Skeletal muscle satellite cell (primary cell): ENCODE measurements around the gene TACC2.
A peak's percentile ranks its signal among the peaks of the same experiment; 100 is the strongest.

Experiments used
- H3K27me3 ChIP-seq: 2 replicates; pipeline ENCODE4 v1.7.0; 2013; ENCODE audit warnings: low read length; ENCODE audit not compliant: control insufficient read depth, insufficient read depth
- H3K36me3 ChIP-seq: 2 replicates; pipeline ENCODE4 v1.7.0; 2013; ENCODE audit warnings: mild to moderate bottlenecking, control low read depth, low read length; ENCODE audit not compliant: insufficient read depth
- H3K4me1 ChIP-seq: 2 replicates; pipeline ENCODE4 v1.7.0; 2013; ENCODE audit warnings: low read length; ENCODE audit not compliant: control insufficient read depth, insufficient read depth
- H3K4me2 ChIP-seq: 2 replicates; pipeline ENCODE4 v1.7.0; 2013; ENCODE audit warnings: mild to moderate bottlenecking, low read length
- H3K4me3 ChIP-seq: 2 replicates; pipeline ENCODE4 v1.7.0; 2013; ENCODE audit warnings: low read length
- H3K9ac ChIP-seq: 2 replicates; pipeline ENCODE4 v1.7.0; 2013; ENCODE audit warnings: mild to moderate bottlenecking, low read depth, low read length, moderate library complexity
- H3K9me3 ChIP-seq: replicated peaks from 2 replicates; pipeline ENCODE4 v1.7.0; 2013; ENCODE audit warnings: mild to moderate bottlenecking, control low read depth, low read length

The TACC2 gene

GRCh38 chr10:122171302-122172075 is 182.5 kb downstream of the TACC2 start:
- Histone ChIP-seq H3K27me3 (no peaks in the 10 kb centered on the region), H3K9ac (no peak overlapping the region)

GRCh38 chr10:122172361-122173008 is 183.5 kb downstream of the TACC2 start:
- no peak overlapping the region for H3K4me3 ChIP-seq
- H3K4me1 ChIP-seq: peaks cover 8% of the 10 kb centered on the region
- no peak overlapping the region for H3K9ac ChIP-seq
- H3K4me2 ChIP-seq: no peak overlapping the region
- H3K36me3 ChIP-seq: no peaks in the 10 kb centered on the region
- no peaks in the 10 kb centered on the region for H3K27me3 ChIP-seq
- no peaks in the 10 kb centered on the region for H3K9me3 ChIP-seq

More at GRCh38 chr10:122171302-122172075, 182.5 kb downstream of the TACC2 start:
- H3K9me3 ChIP-seq: no peaks in the 10 kb centered on the region
- no peaks in the 10 kb centered on the region for H3K36me3 ChIP-seq
- peaks cover 5% of the 10 kb centered on the region for H3K4me1 ChIP-seq
- no peak overlapping the region for H3K4me3 ChIP-seq
- H3K4me2 ChIP-seq: no peak overlapping the region

GRCh38 chr10:122173337-122173736 is 184.4 kb downstream of the TACC2 start:
- Histone ChIP-seq H3K4me2 (no peak overlapping the region), H3K9me3 (no peaks in the 10 kb centered on the region), H3K4me3 (no peak overlapping the region), H3K27me3 (no peaks in the 10 kb centered on the region), H3K4me1 (peaks cover 8% of the 10 kb centered on the region), H3K36me3 (no peaks in the 10 kb centered on the region), H3K9ac (no peak overlapping the region)

GRCh38 chr10:122173766-122174435 is 184.9 kb downstream of the TACC2 start:
- Histone ChIP-seq H3K9me3 (no peaks in the 10 kb centered on the region), H3K4me2 (no peak overlapping the region), H3K36me3 (no peaks in the 10 kb centered on the region), H3K4me1 (peaks cover 8% of the 10 kb centered on the region), H3K4me3 (no peak overlapping the region), H3K9ac (no peak overlapping the region), H3K27me3 (no peaks in the 10 kb centered on the region)

- no peak overlapping the region for H3K9ac ChIP-seq
- H3K4me1 ChIP-seq: peaks cover 19% of the 10 kb centered on the region
- H3K36me3 ChIP-seq: no peaks in the 10 kb centered on the region
- H3K9me3 ChIP-seq: no peaks in the 10 kb centered on the region
- H3K4me3 ChIP-seq: no peak overlapping the region
- no peak overlapping the region for H3K4me2 ChIP-seq
- H3K27me3 ChIP-seq: no peaks in the 10 kb centered on the region
Observed at GRCh38 chr10:122176232-122177213, 187.6 kb downstream of the TACC2 start.

- Histone ChIP-seq H3K27me3 (no peaks in the 10 kb centered on the region), H3K9ac (no peak overlapping the region), H3K9me3 (no peaks in the 10 kb centered on the region), H3K4me3 (no peak overlapping the region), H3K36me3 (no peaks in the 10 kb centered on the region), H3K4me2 (no peak overlapping the region), H3K4me1 (peaks cover 40% of the 10 kb centered on the region)
Observed at GRCh38 chr10:122178655-122179054, 189.7 kb downstream of the TACC2 start.

GRCh38 chr10:122181041-122181732 is 192.2 kb downstream of the TACC2 start:
- peaks cover 42% of the 10 kb centered on the region for H3K4me1 ChIP-seq
- H3K4me3 ChIP-seq: no peak overlapping the region
- H3K9ac ChIP-seq: peak overlapping the region; percentile 0
- H3K27me3 ChIP-seq: no peaks in the 10 kb centered on the region
- H3K9me3 ChIP-seq: no peaks in the 10 kb centered on the region
- no peaks in the 10 kb centered on the region for H3K36me3 ChIP-seq
- H3K4me2 ChIP-seq: peak overlapping the region; percentile 1

GRCh38 chr10:122181876-122182275 is 192.9 kb downstream of the TACC2 start:
- no peaks in the 10 kb centered on the region for H3K36me3 ChIP-seq
- no peak overlapping the region for H3K4me2 ChIP-seq
- no peaks in the 10 kb centered on the region for H3K9me3 ChIP-seq
- H3K27me3 ChIP-seq: no peaks in the 10 kb centered on the region
- H3K9ac ChIP-seq: no peak overlapping the region
- peaks cover 38% of the 10 kb centered on the region for H3K4me1 ChIP-seq
- H3K4me3 ChIP-seq: no peak overlapping the region

GRCh38 chr10:122182308-122182707 is 193.3 kb downstream of the TACC2 start:
- H3K27me3 ChIP-seq: no peaks in the 10 kb centered on the region
- no peaks in the 10 kb centered on the region for H3K36me3 ChIP-seq
- no peak overlapping the region for H3K9ac ChIP-seq
- H3K4me2 ChIP-seq: no peak overlapping the region
- H3K4me3 ChIP-seq: no peak overlapping the region
- peaks cover 40% of the 10 kb centered on the region for H3K4me1 ChIP-seq
- H3K9me3 ChIP-seq: no peaks in the 10 kb centered on the region

GRCh38 chr10:122184254-122184653 is 195.3 kb downstream of the TACC2 start:
- peaks cover 40% of the 10 kb centered on the region for H3K4me1 ChIP-seq
- no peaks in the 10 kb centered on the region for H3K27me3 ChIP-seq
- H3K9me3 ChIP-seq: no peaks in the 10 kb centered on the region
- H3K9ac ChIP-seq: no peak overlapping the region
- H3K4me2 ChIP-seq: no peak overlapping the region
- no peaks in the 10 kb centered on the region for H3K36me3 ChIP-seq
- H3K4me3 ChIP-seq: no peak overlapping the region
